ENCODE data around the gene LYZL4. TPM values are rescaled to one million over a fixed set of nuclear protein-coding genes. Genes with fewer than 3 reads are reported as not detected.

The LYZL4 gene
- total and polyA plus RNA-seq, 4 donors = not detected

GRCh38 chr3:42405857-42406256 lies 4.6 kb downstream of the LYZL4 start:
- no peak overlapping the region for H3K27ac ChIP-seq (ENCODE audit: low read depth in 1 of 2, low read length in 2 of 2)
- 94% methylated on average over 7 of the region's 7 CpGs for WGBS
- TF ChIP-seq ATF3 (IDR thresholded peaks at IDR 0.05) (no peak), RAD21 (IDR thresholded peaks at IDR 0.05) (no peak), NR2F2 (IDR thresholded peaks at IDR 0.05) (no peak), HNF4A (conservative IDR thresholded peaks at IDR 0.05) (no peak), TAF1 (conservative IDR thresholded peaks at IDR 0.05) (no peak), ZBTB33 (IDR thresholded peaks at IDR 0.05) (no peak), MAX (IDR thresholded peaks at IDR 0.05) (no peak), EGR1 (IDR thresholded peaks at IDR 0.05; ENCODE audit: low read depth in 2 of 2) (no peak), RXRA (IDR thresholded peaks at IDR 0.05) (no peak), CTCF (IDR thresholded peaks at IDR 0.05; ENCODE audit: low read depth, low read length, missing input control) (no peak), GABPA (IDR thresholded peaks at IDR 0.05 in 1 of 2, conservative IDR thresholded peaks at IDR 0.05 in 1 of 2) (no peak), SP1 (IDR thresholded peaks at IDR 0.05) (no peak)

GRCh38 chr3:42403737-42404136 lies 6.7 kb downstream of the LYZL4 start:
- H3K27me3 ChIP-seq (ENCODE audit: control insufficient read depth in 4 of 4, insufficient read depth in 4 of 4, low read length in 3 of 4) = no peaks in the 10 kb centered on the region
- TF ChIP-seq TAF1 (conservative IDR thresholded peaks at IDR 0.05) (no peak), REST (IDR thresholded peaks at IDR 0.05) (no peak), SP1 (IDR thresholded peaks at IDR 0.05) (no peak), HNF4G (IDR thresholded peaks at IDR 0.05) (no peak), CTCF (IDR thresholded peaks at IDR 0.05; ENCODE audit: low read depth, low read length, missing input control) (no peak), GABPA (IDR thresholded peaks at IDR 0.05 in 1 of 2, conservative IDR thresholded peaks at IDR 0.05 in 1 of 2) (no peak), NR2F2 (IDR thresholded peaks at IDR 0.05) (no peak), YY1 (IDR thresholded peaks at IDR 0.05) (no peak), HNF4A (conservative IDR thresholded peaks at IDR 0.05) (no peak), JUND (IDR thresholded peaks at IDR 0.05) (no peak), FOXA2 (IDR thresholded peaks at IDR 0.05) (no peak), ZBTB33 (IDR thresholded peaks at IDR 0.05) (no peak), RAD21 (IDR thresholded peaks at IDR 0.05) (no peak), ATF3 (IDR thresholded peaks at IDR 0.05) (no peak), MAX (IDR thresholded peaks at IDR 0.05) (no peak), RXRA (IDR thresholded peaks at IDR 0.05) (no peak), FOXA1 (IDR thresholded peaks at IDR 0.05) (no peak)
- H3K4me1 ChIP-seq (ENCODE audit: control insufficient read depth in 4 of 4, insufficient read depth in 4 of 4, low read length in 3 of 4) = no peaks in the 10 kb centered on the region
- H3K9me3 ChIP-seq (ENCODE audit: control insufficient read depth in 4 of 4, low read length in 3 of 4) = no peaks in the 10 kb centered on the region
- H3K9ac ChIP-seq (ENCODE audit: low read depth in 1 of 2, low read length in 2 of 2) = no peak overlapping the region
- no peak for DNase-seq (ENCODE audit: low spot score)
- H3K36me3 ChIP-seq (ENCODE audit: control insufficient read depth in 4 of 4, insufficient read depth in 3 of 4, low read depth in 1 of 4, low read length in 3 of 4) = no peaks in the 10 kb centered on the region
- 74% methylated on average over 3 of the region's 3 CpGs for WGBS
- H3K4me3 ChIP-seq (ENCODE audit: low read depth in 1 of 3, low read length in 3 of 3) = no peak overlapping the region
- H3K27ac ChIP-seq (ENCODE audit: low read depth in 1 of 2, low read length in 2 of 2) = no peak overlapping the region

More at GRCh38 chr3:42405857-42406256, 4.6 kb downstream of the LYZL4 start:
- Histone ChIP-seq H3K36me3 (ENCODE audit: control insufficient read depth in 4 of 4, insufficient read depth in 3 of 4, low read depth in 1 of 4, low read length in 3 of 4) (no peaks in the 10 kb centered on the region), H3K4me1 (ENCODE audit: control insufficient read depth in 4 of 4, insufficient read depth in 4 of 4, low read length in 3 of 4) (no peaks in the 10 kb centered on the region), H3K9me3 (ENCODE audit: control insufficient read depth in 4 of 4, low read length in 3 of 4) (no peaks in the 10 kb centered on the region), H3K9ac (ENCODE audit: low read depth in 1 of 2, low read length in 2 of 2) (no peak overlapping the region), H3K4me3 (ENCODE audit: low read depth in 1 of 3, low read length in 3 of 3) (no peak overlapping the region), H3K27me3 (ENCODE audit: control insufficient read depth in 4 of 4, insufficient read depth in 4 of 4, low read length in 3 of 4) (no peaks in the 10 kb centered on the region)
- no peak for DNase-seq (ENCODE audit: low spot score)

Data from liver (tissue), 9 donors.